LNCaP clone FGC (cell line): ENCODE results near the gene DDR2.

Source experiments
- DNase-seq: peaks from one replicate; pipeline ENCODE4 v3.0.0-alpha.2; 2011; ENCODE audit warnings: low read depth
- H3K4me3 ChIP-seq: 2 replicates; pipeline ENCODE4 v1.5.1; 2011; ENCODE audit warnings: mild to moderate bottlenecking, low read depth, low read length, control low read depth
- TF ChIP-seq, protein P1 (sequence below): IDR thresholded peaks from 2 replicates; pipeline ENCODE4 v1.5.1; 2012; ENCODE audit warnings: mild to moderate bottlenecking; ENCODE audit not compliant: control insufficient read depth, insufficient read depth; ENCODE audit errors: extremely low read depth

The DDR2 gene

DNA sequence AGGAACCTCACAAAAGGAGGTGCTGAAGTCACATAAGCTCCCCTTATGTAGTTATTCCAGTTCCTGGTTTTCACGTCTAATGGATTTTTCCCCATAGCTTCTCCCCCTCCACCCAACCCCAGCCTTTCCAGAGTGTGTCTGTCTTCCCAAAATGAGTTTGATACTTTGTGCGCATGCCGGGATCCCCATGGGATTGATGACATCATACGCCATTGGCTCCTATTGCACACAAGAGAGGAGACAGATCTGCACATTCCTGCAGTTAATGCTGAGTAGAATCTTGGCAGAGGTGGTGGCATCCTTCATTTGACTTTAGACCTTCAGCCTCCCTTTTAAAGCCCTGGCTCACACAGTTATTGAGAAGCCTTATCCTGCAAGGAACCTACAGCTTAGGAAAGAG, 71.4 kb downstream of the DDR2 start:
- TF ChIP-seq, protein P1, sequence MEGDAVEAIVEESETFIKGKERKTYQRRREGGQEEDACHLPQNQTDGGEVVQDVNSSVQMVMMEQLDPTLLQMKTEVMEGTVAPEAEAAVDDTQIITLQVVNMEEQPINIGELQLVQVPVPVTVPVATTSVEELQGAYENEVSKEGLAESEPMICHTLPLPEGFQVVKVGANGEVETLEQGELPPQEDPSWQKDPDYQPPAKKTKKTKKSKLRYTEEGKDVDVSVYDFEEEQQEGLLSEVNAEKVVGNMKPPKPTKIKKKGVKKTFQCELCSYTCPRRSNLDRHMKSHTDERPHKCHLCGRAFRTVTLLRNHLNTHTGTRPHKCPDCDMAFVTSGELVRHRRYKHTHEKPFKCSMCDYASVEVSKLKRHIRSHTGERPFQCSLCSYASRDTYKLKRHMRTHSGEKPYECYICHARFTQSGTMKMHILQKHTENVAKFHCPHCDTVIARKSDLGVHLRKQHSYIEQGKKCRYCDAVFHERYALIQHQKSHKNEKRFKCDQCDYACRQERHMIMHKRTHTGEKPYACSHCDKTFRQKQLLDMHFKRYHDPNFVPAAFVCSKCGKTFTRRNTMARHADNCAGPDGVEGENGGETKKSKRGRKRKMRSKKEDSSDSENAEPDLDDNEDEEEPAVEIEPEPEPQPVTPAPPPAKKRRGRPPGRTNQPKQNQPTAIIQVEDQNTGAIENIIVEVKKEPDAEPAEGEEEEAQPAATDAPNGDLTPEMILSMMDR: no peak
- DNase-seq: no peak
- H3K4me3 ChIP-seq: no peak overlapping the region

DNA sequence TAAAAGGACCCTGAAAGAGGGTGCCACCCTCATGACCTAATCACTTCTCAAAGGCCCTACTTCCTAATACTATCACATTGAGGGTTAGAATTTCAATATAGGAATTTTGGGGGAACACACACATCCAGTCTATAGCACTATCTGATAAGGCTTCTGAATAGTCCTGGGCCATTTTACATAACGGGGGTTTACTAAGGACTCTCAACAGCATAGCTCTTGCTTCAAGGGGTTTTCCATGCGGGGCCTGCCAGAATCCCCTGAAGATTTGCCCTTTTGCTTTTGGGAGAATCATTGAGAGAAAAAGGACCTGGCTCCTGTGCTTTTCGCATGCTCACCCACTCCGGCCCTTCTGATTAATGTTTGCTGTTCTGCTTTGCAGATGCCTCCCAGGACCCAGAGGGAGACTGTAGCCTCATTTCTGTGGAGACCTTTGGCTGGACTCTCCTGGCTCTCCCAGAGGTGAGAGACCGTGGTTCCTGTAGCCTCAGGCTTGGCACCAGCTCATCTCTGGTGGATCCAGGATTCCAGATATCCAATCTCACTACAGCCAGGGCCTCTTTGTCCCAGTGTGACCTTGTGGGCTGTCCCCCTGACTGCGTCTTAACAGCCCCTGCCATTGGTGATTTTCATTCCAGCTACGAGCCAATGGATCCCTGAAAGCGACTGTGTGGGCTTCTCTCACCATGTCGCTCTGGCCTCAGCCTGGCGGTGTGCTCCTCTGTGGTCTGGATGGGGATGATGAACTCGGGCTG, 72.6 kb downstream of the DDR2 start:
- TF ChIP-seq, protein P1: no peak
- no peak overlapping the region for H3K4me3 ChIP-seq
- no peak for DNase-seq

DNA sequence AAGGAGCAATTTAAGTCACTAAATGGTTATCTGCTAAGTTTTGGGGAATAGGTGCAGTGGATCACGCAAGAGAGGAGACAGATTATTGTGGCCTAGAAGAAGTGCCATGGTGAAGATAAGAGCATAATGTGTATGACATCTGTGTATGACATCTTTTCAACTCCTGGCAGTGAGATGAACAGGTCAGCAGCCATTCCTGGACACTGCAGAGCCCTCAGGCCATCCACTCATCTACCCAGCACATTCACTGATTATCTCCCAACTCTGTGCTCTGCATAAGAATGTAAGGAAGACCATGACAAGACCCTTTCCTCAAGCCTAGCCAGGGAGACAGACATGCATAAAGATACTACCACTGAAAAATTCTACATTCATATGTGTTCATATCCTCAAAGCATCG, 73.7 kb downstream of the DDR2 start:
- no peak for DNase-seq
- TF ChIP-seq, protein P1: no peak
- H3K4me3 ChIP-seq: no peak overlapping the region

DNA sequence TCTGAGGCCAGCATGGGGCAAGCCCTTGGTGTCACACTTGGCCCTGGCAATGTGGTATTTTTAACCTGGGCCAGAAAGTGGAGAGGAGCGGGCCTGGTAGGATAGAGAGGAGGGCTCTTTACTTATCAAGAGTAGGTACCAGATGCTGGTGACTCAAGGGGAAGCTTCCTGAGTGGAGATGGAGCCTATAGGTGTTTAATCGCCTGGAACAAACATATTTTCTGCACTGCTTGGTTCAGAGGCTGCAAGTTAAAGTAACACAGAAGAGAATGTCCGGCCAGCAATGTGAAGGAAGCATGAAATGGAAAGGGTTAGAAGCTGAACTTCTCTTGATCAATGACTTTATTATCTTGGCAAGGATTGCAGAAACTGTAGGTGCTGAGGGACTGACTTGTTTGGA, 74.3 kb downstream of the DDR2 start:
- no peak for DNase-seq
- H3K4me3 ChIP-seq: no peak overlapping the region
- TF ChIP-seq, protein P1: no peak

DNA sequence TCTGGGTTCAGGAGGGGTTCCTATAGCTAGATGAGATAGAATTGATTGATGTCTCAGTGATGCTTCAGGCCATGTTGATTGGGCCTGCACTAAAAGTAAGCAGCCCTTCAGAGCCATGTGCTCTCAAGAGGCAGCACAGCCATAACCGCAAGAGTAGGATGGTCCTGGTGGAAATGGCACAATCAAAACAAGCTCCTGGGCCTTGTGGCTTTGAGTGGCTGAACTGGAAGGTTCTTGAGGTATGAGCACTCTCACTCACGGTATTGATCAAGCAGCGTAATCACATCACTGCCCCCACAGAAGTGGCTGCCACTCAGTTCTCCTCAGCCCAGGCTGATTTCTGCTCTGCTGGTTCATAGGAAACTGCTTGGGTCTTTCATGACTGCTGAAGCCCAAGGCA, 76.0 kb downstream of the DDR2 start:
- H3K4me3 ChIP-seq: no peak overlapping the region
- TF ChIP-seq, protein P1: no peak
- no peak for DNase-seq

DNA sequence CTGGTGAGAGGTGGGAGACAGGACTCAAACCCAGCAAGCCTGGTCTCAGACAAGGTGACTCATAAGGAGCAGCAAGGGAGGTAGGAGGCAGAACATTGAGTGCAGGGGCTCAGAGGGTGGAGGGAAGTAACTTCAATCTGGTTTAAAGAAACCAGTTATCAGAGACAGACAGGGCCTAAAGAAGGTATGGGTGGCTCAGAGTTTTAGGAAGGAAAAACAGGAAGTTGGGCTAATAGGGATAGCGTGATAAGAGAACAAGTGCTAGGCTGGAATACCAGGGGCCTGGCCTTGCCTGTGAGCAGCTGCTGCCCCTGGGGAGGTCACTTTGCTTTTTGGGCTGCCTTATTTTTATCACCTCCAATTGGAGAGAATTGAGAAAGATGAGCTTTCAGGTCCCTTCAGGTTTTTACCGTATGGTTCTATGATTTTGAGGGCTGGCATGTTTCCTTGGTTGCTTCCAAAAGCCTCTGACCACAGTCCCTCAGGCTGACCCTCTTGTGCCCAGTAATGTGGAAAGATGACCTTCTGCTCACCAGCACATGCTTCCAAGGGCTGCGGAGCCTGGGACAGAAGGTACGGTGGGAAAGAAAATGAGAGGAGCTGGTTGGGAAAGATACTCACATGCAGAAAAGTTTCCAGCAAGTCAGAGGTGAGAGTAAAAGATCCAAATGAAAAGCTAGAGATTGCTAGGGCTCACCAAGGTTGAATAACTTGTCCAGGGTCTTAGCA, 77.0 kb downstream of the DDR2 start:
- H3K4me3 ChIP-seq: no peak overlapping the region
- TF ChIP-seq, protein P1: no peak
- no peak for DNase-seq
